K562 (cell line): ENCODE measurements around the gene ACAP2. TPM values are rescaled to one million over a fixed set of nuclear protein-coding genes. Genes with fewer than 3 reads are reported as not detected.

Source experiments
- AFF4 ChIP-seq: sonication (generic); formaldehyde crosslinking; IDR thresholded peaks from 2 replicates; pipeline ENCODE4 v1.8.0; 2023; ENCODE audit warnings: mild to moderate bottlenecking, missing genetic modification reagents
- ARNT ChIP-seq, 2 experiments: fragments of 450-650 bp; IDR thresholded peaks; 2 replicates each; pipeline ENCODE4 v1.6.1; 2016; ENCODE audit warnings: mild to moderate bottlenecking in 1 of 2
- CBX2 ChIP-seq: fragments of 200-600 bp; sonication (generic); IDR thresholded peaks from one replicate; pipeline ENCODE4 v1.6.1; 2012; ENCODE audit warnings: mild to moderate bottlenecking, low read length, inconsistent platforms; ENCODE audit not compliant: insufficient read depth, poor library complexity, severe bottlenecking
- CREBBP ChIP-seq: IDR thresholded peaks from one replicate; pipeline ENCODE4 v1.6.1; 2012; ENCODE audit warnings: low read depth, mild to moderate bottlenecking, control low read depth, inconsistent platforms, low read length
- E2F3 ChIP-seq: fragments of 250-450 bp; sonication (Bioruptor Pico); IDR thresholded peaks from 2 replicates; pipeline ENCODE4 v1.4.0; 2020; ENCODE audit warnings: mild to moderate bottlenecking
- IRF2 ChIP-seq: sonication (generic); formaldehyde crosslinking; IDR thresholded peaks from 2 replicates; pipeline ENCODE4 v1.8.1; 2022; ENCODE audit warnings: mild to moderate bottlenecking, missing genetic modification reagents
- MIER1 ChIP-seq: fragments of 450-650 bp; IDR thresholded peaks from 2 replicates; pipeline ENCODE4 v1.6.1; 2016; ENCODE audit warnings: antibody characterized with exemption, mild to moderate bottlenecking, low read depth
- MTA3 ChIP-seq: fragments of 450-650 bp; formaldehyde crosslinking; IDR thresholded peaks from 2 replicates; pipeline ENCODE4 v1.6.1; 2017; ENCODE audit warnings: mild to moderate bottlenecking, borderline replicate concordance
- MYC ChIP-seq, 2 experiments: fragments of 250-450 bp in 1 of 2; sonication (Bioruptor Pico) in 1 of 2; IDR thresholded peaks; 2 replicates each; pipeline versions ENCODE4 v1.5.1 to v1.6.1; 2012 to 2021; ENCODE audit warnings: low read depth in 2 of 2, borderline replicate concordance in 1 of 2, improper control_type of control experiment in 1 of 2, low read length in 1 of 2, mild to moderate bottlenecking in 1 of 2, moderate library complexity in 1 of 2
- RAD51 ChIP-seq: fragments of 450-650 bp; IDR thresholded peaks from 2 replicates; pipeline ENCODE4 v1.7.1; 2016; ENCODE audit warnings: low read depth, mild to moderate bottlenecking, borderline replicate concordance
- RFX7 ChIP-seq: fragments of 250-450 bp; sonication (Bioruptor Pico); IDR thresholded peaks from 2 replicates; pipeline ENCODE4 v1.5.1; 2021; ENCODE audit warnings: mild to moderate bottlenecking
- TEAD1 ChIP-seq, 2 experiments: fragments of 450-650 bp in 1 of 2; sonication (generic) in 1 of 2; formaldehyde crosslinking; IDR thresholded peaks; 2 replicates each; pipeline versions ENCODE4 v1.4.0 to v1.8.0; 2020 to 2022; ENCODE audit warnings: mild to moderate bottlenecking in 2 of 2, missing genetic modification reagents in 1 of 2
- USF2 ChIP-seq: sonication (generic); formaldehyde crosslinking; IDR thresholded peaks from 2 replicates; pipeline ENCODE4 v1.5.0; 2020; ENCODE audit warnings: missing genetic modification reagents
- ZBTB1 ChIP-seq: sonication (generic); formaldehyde crosslinking; IDR thresholded peaks from 2 replicates; pipeline ENCODE4 v1.8.1; 2023; ENCODE audit warnings: missing genetic modification reagents, low read depth, mild to moderate bottlenecking, borderline replicate concordance
- ZNF121 ChIP-seq: sonication (generic); formaldehyde crosslinking; conservative IDR thresholded peaks from 2 replicates; pipeline ENCODE4 v1.8.0; 2022; ENCODE audit warnings: missing genetic modification reagents
- ZNF79 ChIP-seq: fragments of 250-450 bp; sonication (Bioruptor Pico); IDR thresholded peaks from 2 replicates; pipeline ENCODE4 v1.4.0; 2020; ENCODE audit warnings: low read depth, mild to moderate bottlenecking, moderate library complexity
- polyA plus RNA-seq, 8 experiments: library from polyadenylated mRNA; depleted of rRNA in 4 of 8; stranded (reverse) in 5 of 8; unstranded in 3 of 8; fragments of >200 nt; fragmentation: Nextera tagmentation in 2 of 8; fragmentation: Illumina TruSeq in 1 of 8; extraction: Ambion mirVana in 2 of 8; extraction: Trizol in 1 of 8; gene quantifications; 2 replicates each; pipeline versions ENCODE4 v1.2.1 to v1.2.3, GENCODE V29; 2011 to 2014; ENCODE audit warnings: inconsistent platforms in 1 of 8, missing spikeins in 1 of 8
- total RNA-seq, 7 experiments: library from RNA; depleted of rRNA in 6 of 7; stranded (reverse); fragments of >200 nt in 6 of 7; fragmentation: Illumina TruSeq in 2 of 7; extraction: Trizol in 2 of 7; gene quantifications; 2 replicates each; pipeline versions ENCODE4 v1.2.1 to v1.2.3, GENCODE V29; 2011 to 2021; ENCODE audit warnings: low replicate concordance in 1 of 7
- TF ChIP-seq, protein P1 (sequence below), 3 experiments: fragments of 200-800 bp in 1 of 3; sonication (Bioruptor generic) in 1 of 3; sonication (generic) in 1 of 3; formaldehyde crosslinking in 1 of 3; IDR thresholded peaks; 2 replicates each; pipeline versions ENCODE4 v1.6.1 to v1.8.0; 2016 to 2022; ENCODE audit warnings: mild to moderate bottlenecking in 2 of 3, missing compliant biosample characterization in 2 of 3, missing genetic modification characterization in 2 of 3, missing genetic modification reagents in 1 of 3
- TF ChIP-seq, protein P2 (sequence below): fragments of 450-650 bp; IDR thresholded peaks from 2 replicates; pipeline ENCODE4 v1.7.0; 2016; ENCODE audit warnings: borderline replicate concordance

The ACAP2 gene
- total and polyA plus RNA-seq, 9 of the 15 experiments (the other 6 are each of a cell fraction or from before 2014, with no cell fraction given): 10.6 to 52.7 (median 34.4) TPM

GRCh38 chr3:195352895-195353488 lies 89.8 kb downstream of the ACAP2 start (continued):
- TF ChIP-seq CBX2 (no peak), USF2 (CRISPR knock-in tag) (no peak), ZBTB1 (CRISPR knock-in tag) (no peak), ZNF79 (no peak), MTA3 (no peak; the same call in 1 of the 2 replicates), MYC (IDR thresholded peaks at IDR 0.05; ENCODE audit: low read depth, low read length) (peak; percentile 49; the same call in 1 of the 2 replicates), MYC (CRISPR knock-in tag; IDR thresholded peaks at IDR 0.05; ENCODE audit: borderline replicate concordance, low read depth) (0 out of 2 replicates have a peak, but pooled peaks have one; percentile 20), RFX7 (CRISPR knock-in tag) (no peak), E2F3 (CRISPR knock-in tag) (no peak), AFF4 (0 out of 2 replicates have a peak, but pooled peaks have one; percentile 55), ARNT (IDR thresholded peaks at IDR 0.05) (no peak; a peak in 1 of 4 replicates), IRF2 (CRISPR knock-in tag) (no peak), MIER1 (no peak), ZNF121 (CRISPR knock-in tag) (no peak), CREBBP (no peak), TEAD1 (CRISPR knock-in tag; IDR thresholded peaks at IDR 0.05) (peak; percentile 80 to 85), RAD51 (no peak)
- TF ChIP-seq, protein P1, sequence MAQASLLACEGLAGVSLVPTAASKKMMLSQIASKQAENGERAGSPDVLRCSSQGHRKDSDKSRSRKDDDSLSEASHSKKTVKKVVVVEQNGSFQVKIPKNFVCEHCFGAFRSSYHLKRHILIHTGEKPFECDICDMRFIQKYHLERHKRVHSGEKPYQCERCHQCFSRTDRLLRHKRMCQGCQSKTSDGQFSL (CRISPR knock-in tag; IDR thresholded peaks at IDR 0.05): no peak
- TF ChIP-seq, protein P1 (tag; IDR thresholded peaks at IDR 0.05): peak in 1 of 2 experiments; percentile 85; a peak in 2 of 4 replicates
- TF ChIP-seq, protein P2, sequence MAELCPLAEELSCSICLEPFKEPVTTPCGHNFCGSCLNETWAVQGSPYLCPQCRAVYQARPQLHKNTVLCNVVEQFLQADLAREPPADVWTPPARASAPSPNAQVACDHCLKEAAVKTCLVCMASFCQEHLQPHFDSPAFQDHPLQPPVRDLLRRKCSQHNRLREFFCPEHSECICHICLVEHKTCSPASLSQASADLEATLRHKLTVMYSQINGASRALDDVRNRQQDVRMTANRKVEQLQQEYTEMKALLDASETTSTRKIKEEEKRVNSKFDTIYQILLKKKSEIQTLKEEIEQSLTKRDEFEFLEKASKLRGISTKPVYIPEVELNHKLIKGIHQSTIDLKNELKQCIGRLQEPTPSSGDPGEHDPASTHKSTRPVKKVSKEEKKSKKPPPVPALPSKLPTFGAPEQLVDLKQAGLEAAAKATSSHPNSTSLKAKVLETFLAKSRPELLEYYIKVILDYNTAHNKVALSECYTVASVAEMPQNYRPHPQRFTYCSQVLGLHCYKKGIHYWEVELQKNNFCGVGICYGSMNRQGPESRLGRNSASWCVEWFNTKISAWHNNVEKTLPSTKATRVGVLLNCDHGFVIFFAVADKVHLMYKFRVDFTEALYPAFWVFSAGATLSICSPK: no peak
